SK-N-SH treated with all-trans-retinoic acid at 6 μM for 48 hours (cell line): ENCODE measurements around the gene KCNMB1.

Experiments used
- ATAC-seq: fragments of 200-7000 bp; cut with Tn5 transposase; 3 replicates; pipeline ENCODE4 v1.9.1; 2020; ENCODE audit warnings: mild to moderate bottlenecking, moderate library complexity
- ARNTL ChIP-seq: fragments of 450-650 bp; formaldehyde crosslinking; IDR thresholded peaks from 2 replicates; pipeline ENCODE4 v1.5.0; 2020; ENCODE audit warnings: low read depth, mild to moderate bottlenecking, moderate library complexity, borderline replicate concordance
- BACH2 ChIP-seq: fragments of 250-450 bp; sonication (Bioruptor Pico); IDR thresholded peaks from 2 replicates; pipeline ENCODE4 v1.9.0; 2021; ENCODE audit warnings: mild to moderate bottlenecking, borderline replicate concordance
- CREB5 ChIP-seq: fragments of 250-450 bp; sonication (Bioruptor Pico); IDR thresholded peaks from 2 replicates; pipeline ENCODE4 v1.5.1; 2020; ENCODE audit warnings: low read depth, mild to moderate bottlenecking, moderate library complexity
- CSDC2 ChIP-seq: fragments of 250-450 bp; sonication (Bioruptor Pico); IDR thresholded peaks from 2 replicates; pipeline ENCODE4 v1.5.0; 2020; ENCODE audit warnings: mild to moderate bottlenecking, moderate library complexity
- CSRNP3 ChIP-seq: fragments of 250-450 bp; sonication (Bioruptor Pico); IDR thresholded peaks from 2 replicates; pipeline ENCODE4 v1.5.1; 2021; ENCODE audit warnings: mild to moderate bottlenecking, moderate library complexity
- ISL1 ChIP-seq: fragments of 250-450 bp; sonication (Bioruptor Pico); IDR thresholded peaks from 2 replicates; pipeline ENCODE4 v2.1.2; 2022; ENCODE audit warnings: mild to moderate bottlenecking, moderate library complexity
- OSR1 ChIP-seq: fragments of 250-450 bp; sonication (Bioruptor Pico); IDR thresholded peaks from 2 replicates; pipeline ENCODE4 v1.8.0; 2022; ENCODE audit warnings: moderate library complexity, mild to moderate bottlenecking, inconsistent platforms
- PATZ1 ChIP-seq: fragments of 250-450 bp; sonication (Bioruptor Pico); IDR thresholded peaks from 2 replicates; pipeline ENCODE4 v1.8.0; 2020; ENCODE audit warnings: mild to moderate bottlenecking, moderate library complexity, borderline replicate concordance
- POU6F1 ChIP-seq: fragments of 250-450 bp; sonication (Bioruptor Pico); IDR thresholded peaks from 2 replicates; pipeline ENCODE4 v1.8.0; 2021; ENCODE audit warnings: low read depth, mild to moderate bottlenecking, moderate library complexity, borderline replicate concordance
- PPARA ChIP-seq: fragments of 250-450 bp; sonication (Bioruptor Pico); IDR thresholded peaks from 2 replicates; pipeline ENCODE4 v1.5.0; 2020; ENCODE audit warnings: mild to moderate bottlenecking, borderline replicate concordance
- RARB ChIP-seq: fragments of 250-450 bp; sonication (Bioruptor Pico); IDR thresholded peaks from 2 replicates; pipeline ENCODE4 v1.8.0; 2021; ENCODE audit warnings: mild to moderate bottlenecking, moderate library complexity
- SNAI2 ChIP-seq: fragments of 250-450 bp; sonication (Bioruptor Pico); IDR thresholded peaks from 2 replicates; pipeline ENCODE4 v1.5.0; 2020; ENCODE audit warnings: mild to moderate bottlenecking, moderate library complexity
- TCF4 ChIP-seq: fragments of 250-450 bp; sonication (Bioruptor Pico); IDR thresholded peaks from 2 replicates; pipeline ENCODE4 v1.8.0; 2021; ENCODE audit warnings: mild to moderate bottlenecking, moderate library complexity, borderline replicate concordance
- TOX ChIP-seq: fragments of 250-450 bp; sonication (Bioruptor Pico); IDR thresholded peaks from 2 replicates; pipeline ENCODE4 v1.8.0; 2021; ENCODE audit warnings: mild to moderate bottlenecking, moderate library complexity, borderline replicate concordance
- TSHZ2 ChIP-seq: fragments of 250-450 bp; sonication (Bioruptor Pico); IDR thresholded peaks from 2 replicates; pipeline ENCODE4 v1.5.0; 2020; ENCODE audit warnings: mild to moderate bottlenecking, moderate library complexity
- ZC3H10 ChIP-seq: fragments of 250-450 bp; sonication (Bioruptor Pico); IDR thresholded peaks from 2 replicates; pipeline ENCODE4 v1.5.1; 2021; ENCODE audit warnings: mild to moderate bottlenecking, moderate library complexity
- ZFP3 ChIP-seq: fragments of 250-450 bp; sonication (Bioruptor Pico); IDR thresholded peaks from 2 replicates; pipeline ENCODE4 v1.5.0; 2020; ENCODE audit warnings: mild to moderate bottlenecking, moderate library complexity
- ZFP30 ChIP-seq: fragments of 450-650 bp; formaldehyde crosslinking; IDR thresholded peaks from 2 replicates; pipeline ENCODE4 v1.5.0; 2022; ENCODE audit warnings: mild to moderate bottlenecking, moderate library complexity
- ZNF565 ChIP-seq: fragments of 450-650 bp; formaldehyde crosslinking; conservative IDR thresholded peaks from 2 replicates; pipeline ENCODE4 v1.5.0; 2020; ENCODE audit warnings: low read depth, mild to moderate bottlenecking, moderate library complexity
- ZNF70 ChIP-seq: fragments of 450-650 bp; formaldehyde crosslinking; IDR thresholded peaks from 2 replicates; pipeline ENCODE4 v1.5.0; 2020; ENCODE audit warnings: mild to moderate bottlenecking, moderate library complexity
- ZNF8 ChIP-seq: fragments of 450-650 bp; formaldehyde crosslinking; IDR thresholded peaks from 2 replicates; pipeline ENCODE4 v1.5.0; 2020; ENCODE audit warnings: mild to moderate bottlenecking, moderate library complexity

Gene KCNMB1

GRCh38 chr5:170342153-170342725 lies 46.9 kb downstream of the KCNMB1 start (continued):
- TF ChIP-seq TOX (CRISPR knock-in tag) (no peak), POU6F1 (CRISPR knock-in tag) (no peak), ZNF565 (CRISPR knock-in tag) (no peak), RARB (CRISPR knock-in tag) (no peak), ZNF8 (no peak)
- TF ChIP-seq, all 23 proteins: peak for 0

GRCh38 chr5:170341545-170341944 lies 47.6 kb downstream of the KCNMB1 start:
- TF ChIP-seq ZFP3 (CRISPR knock-in tag), result no peak
- no peak for TF ChIP-seq PATZ1 (CRISPR knock-in tag)
- no peak for ATAC-seq

- no peak for TF ChIP-seq ISL1 (CRISPR knock-in tag)
- TF ChIP-seq, all 23 proteins: peak for 0
- no peak for ATAC-seq
Observed at GRCh38 chr5:170339780-170340167, 49.4 kb downstream of the KCNMB1 start.

GRCh38 chr5:170338933-170339779 lies 50.0 kb downstream of the KCNMB1 start:
- no peak for ATAC-seq
- no peak for TF ChIP-seq ZNF8
- no peak for TF ChIP-seq RARB (CRISPR knock-in tag)
- TF ChIP-seq CSDC2, result no peak
- no peak for TF ChIP-seq ZC3H10 (CRISPR knock-in tag)
- TF ChIP-seq ZFP30 (CRISPR knock-in tag), result no peak
- TF ChIP-seq ZNF565 (CRISPR knock-in tag), result no peak
- TF ChIP-seq PPARA (CRISPR knock-in tag), result no peak
- TF ChIP-seq ARNTL (CRISPR knock-in tag), result no peak
- no peak for TF ChIP-seq SNAI2 (CRISPR knock-in tag)
- TF ChIP-seq ZNF70 (CRISPR knock-in tag), result no peak
- no peak for TF ChIP-seq ISL1 (CRISPR knock-in tag)
- no peak for TF ChIP-seq BACH2 (CRISPR knock-in tag)
- no peak for TF ChIP-seq OSR1 (CRISPR knock-in tag)
- TF ChIP-seq TCF4 (CRISPR knock-in tag), result no peak
- TF ChIP-seq CREB5 (CRISPR knock-in tag), result no peak
- TF ChIP-seq POU6F1 (CRISPR knock-in tag), result no peak

GRCh38 chr5:170338291-170338690 lies 50.9 kb downstream of the KCNMB1 start:
- no peak for ATAC-seq
- TF ChIP-seq TCF4 (CRISPR knock-in tag), result no peak
- TF ChIP-seq PPARA (CRISPR knock-in tag), result no peak
- TF ChIP-seq CSRNP3, result no peak
- TF ChIP-seq TSHZ2 (CRISPR knock-in tag), result no peak
- no peak for TF ChIP-seq POU6F1 (CRISPR knock-in tag)
- TF ChIP-seq ZNF565 (CRISPR knock-in tag), result no peak
